Measurements from ENCODE around the gene ZBP1.

DNA sequence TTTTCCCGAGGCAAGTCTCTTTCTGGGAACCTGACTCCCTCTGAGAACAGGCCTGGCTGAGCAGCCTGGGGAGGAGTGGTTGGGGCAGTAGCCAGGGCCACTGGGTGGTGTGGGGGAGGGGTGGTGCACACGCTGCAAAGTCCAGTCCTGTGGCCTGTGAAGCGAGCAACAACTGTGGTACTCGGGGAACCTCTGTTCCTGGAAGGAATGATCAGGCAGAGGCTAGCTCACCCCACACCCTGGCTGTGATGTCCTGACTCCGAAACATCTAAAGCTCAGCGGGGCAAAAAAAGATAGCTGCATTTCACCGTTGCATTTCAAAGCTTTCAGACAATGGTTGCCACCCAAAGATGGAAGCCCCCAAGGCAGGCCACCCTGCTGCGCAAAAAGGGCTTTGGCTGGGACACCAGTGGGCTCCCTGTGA is 33.8 kb downstream of the ZBP1 start:
- TF ChIP-seq, protein P1, sequence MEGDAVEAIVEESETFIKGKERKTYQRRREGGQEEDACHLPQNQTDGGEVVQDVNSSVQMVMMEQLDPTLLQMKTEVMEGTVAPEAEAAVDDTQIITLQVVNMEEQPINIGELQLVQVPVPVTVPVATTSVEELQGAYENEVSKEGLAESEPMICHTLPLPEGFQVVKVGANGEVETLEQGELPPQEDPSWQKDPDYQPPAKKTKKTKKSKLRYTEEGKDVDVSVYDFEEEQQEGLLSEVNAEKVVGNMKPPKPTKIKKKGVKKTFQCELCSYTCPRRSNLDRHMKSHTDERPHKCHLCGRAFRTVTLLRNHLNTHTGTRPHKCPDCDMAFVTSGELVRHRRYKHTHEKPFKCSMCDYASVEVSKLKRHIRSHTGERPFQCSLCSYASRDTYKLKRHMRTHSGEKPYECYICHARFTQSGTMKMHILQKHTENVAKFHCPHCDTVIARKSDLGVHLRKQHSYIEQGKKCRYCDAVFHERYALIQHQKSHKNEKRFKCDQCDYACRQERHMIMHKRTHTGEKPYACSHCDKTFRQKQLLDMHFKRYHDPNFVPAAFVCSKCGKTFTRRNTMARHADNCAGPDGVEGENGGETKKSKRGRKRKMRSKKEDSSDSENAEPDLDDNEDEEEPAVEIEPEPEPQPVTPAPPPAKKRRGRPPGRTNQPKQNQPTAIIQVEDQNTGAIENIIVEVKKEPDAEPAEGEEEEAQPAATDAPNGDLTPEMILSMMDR (IDR thresholded peaks at IDR 0.05): no peak
- TF ChIP-seq ZFX (IDR thresholded peaks at IDR 0.05; ENCODE audit: borderline replicate concordance): no peak

Measured in 22Rv1 (cell line).